Bronchial epithelial cell (primary cell): ENCODE data around the gene HNRNPC. TPM values are rescaled to one million over a fixed set of nuclear protein-coding genes. Genes with fewer than 3 reads are reported as not detected.
A peak's percentile ranks its signal among the peaks of the same experiment; 100 is the strongest.
"Not testable (repeated sequence)": the region's sequence is repeated elsewhere in the genome, so short reads cannot be mapped to it uniquely, and the experiment has no call there.

Experiments used
- DNase-seq: peaks from one replicate; pipeline ENCODE4 v3.0.0-alpha.2; 2010; ENCODE audit warnings: low read depth
- FAIRE-seq: peaks from 2 replicates; lab custom pipeline; 2011; peaks lifted over from hg19 to GRCh38; lab: Jason Lieb, UNC
- H3K27me3 ChIP-seq: 2 replicates; pipeline ENCODE4 v1.5.1; 2011; ENCODE audit warnings: low read length; ENCODE audit not compliant: control insufficient read depth, insufficient read depth
- H3K36me3 ChIP-seq: 2 replicates; pipeline ENCODE4 v1.5.1; 2011; ENCODE audit warnings: low read length; ENCODE audit not compliant: control insufficient read depth, insufficient read depth
- H3K4me3 ChIP-seq: 2 replicates; pipeline ENCODE4 v1.5.1; 2011; ENCODE audit warnings: mild to moderate bottlenecking, low read depth, low read length, control low read depth
- CTCF ChIP-seq: IDR thresholded peaks from 2 replicates; pipeline ENCODE4 v1.5.1; 2011; ENCODE audit warnings: mild to moderate bottlenecking, moderate library complexity, low read length, control low read depth, inconsistent platforms; ENCODE audit not compliant: insufficient read depth, severe bottlenecking
- total RNA-seq: library from RNA; depleted of rRNA; stranded (reverse); fragments of >200 nt; gene quantifications from 2 replicates; pipeline ENCODE4 v1.2.1, GENCODE V29; 2014

HNRNPC gene
- total RNA-seq, 1 donor from 2014 or later, result 870 TPM

- FAIRE-seq (no peak), DNase-seq (no peak)
- Histone ChIP-seq H3K27me3 (no peaks in the 10 kb centered on the region), H3K4me3 (no peak overlapping the region), H3K36me3 (no peaks in the 10 kb centered on the region)
- no peak for TF ChIP-seq CTCF
Measured at GRCh38 chr14:21278632-21279031, 9.4 kb upstream of the HNRNPC start.

- H3K4me3 ChIP-seq, result no peak overlapping the region
- no peak for TF ChIP-seq CTCF
- H3K36me3 ChIP-seq, result no peaks in the 10 kb centered on the region
- FAIRE-seq, result no peak
- no peaks in the 10 kb centered on the region for H3K27me3 ChIP-seq
- DNase-seq, result no peak
Measured at GRCh38 chr14:21275261-21275858, 6.1 kb upstream of the HNRNPC start.

- not testable (repeated sequence) for DNase-seq, H3K4me3 ChIP-seq, H3K36me3 ChIP-seq, H3K27me3 ChIP-seq, FAIRE-seq
Measured at GRCh38 chr14:21272661-21273060, 3.4 kb upstream of the HNRNPC start.

DNA sequence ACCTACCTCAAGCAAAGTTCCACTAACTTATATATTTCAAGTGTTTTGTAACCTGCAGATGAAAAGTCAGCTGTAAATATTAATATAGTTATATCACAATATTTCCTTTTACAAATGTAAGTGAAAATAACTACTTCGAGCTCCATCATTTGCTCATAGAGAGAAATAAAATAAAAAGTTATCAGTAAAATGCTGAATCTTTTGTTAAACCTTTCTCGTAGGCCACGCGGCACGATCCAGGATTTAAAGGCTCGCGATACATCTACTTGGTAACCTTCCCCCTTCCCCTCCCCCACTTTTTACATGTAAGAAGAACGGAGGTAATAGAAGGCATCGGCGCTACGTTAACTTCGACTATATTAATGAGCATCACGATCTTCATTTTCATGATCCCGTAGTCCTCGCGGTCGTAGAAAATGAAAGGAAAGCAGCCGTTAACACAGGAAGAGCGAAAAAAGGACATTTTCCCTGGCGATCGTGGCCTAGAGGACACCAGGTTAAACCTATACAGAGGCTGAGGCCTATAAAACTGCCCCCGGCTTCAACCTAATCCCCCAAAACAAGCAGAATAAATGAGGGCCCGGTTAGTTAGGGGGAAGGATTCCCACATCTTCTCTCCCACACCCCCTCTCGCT is 508 bp downstream of the HNRNPC start:
- DNase-seq, result peak; percentile 48
- FAIRE-seq, result no peak
- no peak for TF ChIP-seq CTCF
- peaks cover under 1% of the 10 kb centered on the region for H3K36me3 ChIP-seq
- H3K4me3 ChIP-seq, result peak overlapping the region; percentile 84
- H3K27me3 ChIP-seq, result no peaks in the 10 kb centered on the region

DNA sequence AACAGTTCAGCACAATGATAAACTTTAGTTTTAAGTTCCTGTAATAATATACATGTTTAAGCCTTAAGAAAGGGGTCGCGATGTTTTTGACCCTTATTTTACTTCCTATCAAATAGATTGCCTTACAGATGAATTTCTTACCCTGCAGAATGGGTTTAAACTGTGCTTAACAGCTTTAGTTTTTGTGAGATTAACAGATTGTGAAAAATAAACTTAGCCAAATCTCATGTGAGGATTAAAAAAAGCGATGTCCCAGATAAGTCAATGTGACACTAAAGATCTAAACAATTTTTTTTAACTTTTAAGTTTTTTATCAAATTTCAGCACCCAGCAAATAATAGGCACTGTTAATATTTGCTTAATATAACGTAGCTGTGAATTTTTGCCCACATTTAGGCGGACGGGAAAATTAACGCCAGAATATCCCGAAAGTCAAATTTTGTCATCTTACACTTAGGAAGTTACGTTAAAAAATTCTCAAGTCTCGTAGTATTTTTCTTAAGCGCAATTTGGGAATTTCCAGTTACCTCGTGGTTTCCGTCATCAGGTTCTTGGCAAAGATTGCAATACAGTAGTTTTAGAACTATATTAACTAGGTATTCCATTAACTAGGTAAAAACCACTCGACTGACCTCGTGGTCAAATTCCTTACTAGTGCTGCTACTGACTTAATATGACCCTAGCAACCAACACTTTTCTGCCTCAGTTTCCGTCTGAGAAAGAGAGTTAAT is 1.2 kb downstream of the HNRNPC start:
- DNase-seq, result peak; percentile 45

More for the DNA sequence above, 1.2 kb downstream of the HNRNPC start:
- Histone ChIP-seq H3K4me3 (peak overlapping the region; percentile 84), H3K27me3 (no peaks in the 10 kb centered on the region), H3K36me3 (peaks cover 2% of the 10 kb centered on the region)
- no peak for TF ChIP-seq CTCF
- no peak for FAIRE-seq
